IPS-18c (cell line): ENCODE results near the gene EPHB2.

Experiments
- H3K4me3 ChIP-seq: 2 replicates; pipeline ENCODE4 v1.7.0; 2013; ENCODE audit warnings: low read depth, mild to moderate bottlenecking, low read length, moderate library complexity; ENCODE audit not compliant: insufficient read depth
- H3K9me3 ChIP-seq: one replicate; pipeline ENCODE4 v1.6.1; 2013; ENCODE audit warnings: mild to moderate bottlenecking, low read length, moderate library complexity; ENCODE audit not compliant: control insufficient read depth, insufficient read depth

EPHB2 gene

DNA sequence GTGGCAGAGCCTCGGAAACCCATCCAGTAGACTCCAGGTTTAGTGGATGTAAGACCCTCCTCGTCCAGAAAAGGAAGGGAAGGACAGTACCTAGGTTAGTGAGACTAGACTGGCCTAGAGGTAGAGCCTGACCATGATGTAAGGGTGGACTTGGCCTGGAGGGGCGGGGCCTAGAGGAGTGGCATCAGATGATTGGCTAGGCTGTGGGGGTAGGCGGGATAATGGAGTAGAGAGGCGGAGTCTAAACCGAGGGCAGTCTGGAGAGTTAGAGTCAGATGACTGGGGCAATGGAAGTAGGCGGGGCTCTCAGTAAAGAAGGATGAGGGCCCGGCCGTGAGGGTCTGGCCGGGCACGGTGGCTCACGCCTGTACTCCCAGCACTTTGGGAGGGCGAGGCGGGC lies 70.1 kb downstream of the EPHB2 start:
- Histone ChIP-seq H3K4me3 (no peak overlapping the region), H3K9me3 (no peaks in the 10 kb centered on the region)

DNA sequence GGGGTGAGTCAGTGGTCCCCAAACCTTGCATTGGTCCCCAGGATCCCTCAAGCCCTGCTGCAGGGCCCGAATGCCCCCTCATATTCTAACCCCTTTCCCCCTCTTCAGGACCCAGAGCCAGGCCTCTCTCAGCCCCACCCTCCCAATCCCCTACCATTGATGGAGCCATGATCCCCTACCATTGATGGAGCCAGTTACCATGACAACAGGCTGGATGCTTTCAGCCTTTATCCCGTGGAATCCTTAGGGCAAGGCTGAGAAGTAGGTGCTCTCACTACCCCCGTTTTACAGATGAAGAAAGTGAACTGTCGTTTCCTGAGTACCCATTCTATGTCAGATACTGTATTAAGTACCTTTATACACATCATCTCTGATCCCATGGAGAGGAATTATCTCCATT lies 70.8 kb downstream of the EPHB2 start:
- Histone ChIP-seq H3K9me3 (no peaks in the 10 kb centered on the region), H3K4me3 (no peak overlapping the region)

DNA sequence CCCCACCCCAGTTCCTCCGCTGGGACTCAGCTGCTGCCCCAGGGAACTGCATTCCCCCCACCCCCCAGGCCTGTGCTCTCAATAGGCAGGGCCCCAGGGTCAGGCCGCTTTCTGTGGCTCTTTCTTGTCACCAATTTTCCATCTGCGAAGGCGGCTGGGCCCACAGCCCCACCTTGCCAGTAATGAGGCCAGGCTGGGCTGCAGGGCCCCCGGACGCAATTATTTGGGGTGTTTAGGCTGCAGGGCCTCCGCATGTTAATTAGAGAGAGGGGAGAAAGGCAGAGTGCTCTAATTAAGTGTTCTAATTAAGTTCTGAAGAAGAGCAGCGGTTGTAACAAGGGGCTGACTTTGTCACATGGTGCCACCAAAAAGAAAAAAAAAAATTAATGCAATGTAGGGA lies 71.8 kb downstream of the EPHB2 start:
- no peaks in the 10 kb centered on the region for H3K9me3 ChIP-seq
- H3K4me3 ChIP-seq: no peak overlapping the region

DNA sequence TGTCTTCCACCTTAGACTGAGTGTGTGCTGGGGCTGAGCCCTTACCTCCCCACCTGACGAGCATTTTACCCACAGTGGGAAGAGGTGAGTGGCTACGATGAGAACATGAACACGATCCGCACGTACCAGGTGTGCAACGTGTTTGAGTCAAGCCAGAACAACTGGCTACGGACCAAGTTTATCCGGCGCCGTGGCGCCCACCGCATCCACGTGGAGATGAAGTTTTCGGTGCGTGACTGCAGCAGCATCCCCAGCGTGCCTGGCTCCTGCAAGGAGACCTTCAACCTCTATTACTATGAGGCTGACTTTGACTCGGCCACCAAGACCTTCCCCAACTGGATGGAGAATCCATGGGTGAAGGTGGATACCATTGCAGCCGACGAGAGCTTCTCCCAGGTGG lies 73.7 kb downstream of the EPHB2 start:
- Histone ChIP-seq H3K4me3 (no peak overlapping the region), H3K9me3 (no peaks in the 10 kb centered on the region)

DNA sequence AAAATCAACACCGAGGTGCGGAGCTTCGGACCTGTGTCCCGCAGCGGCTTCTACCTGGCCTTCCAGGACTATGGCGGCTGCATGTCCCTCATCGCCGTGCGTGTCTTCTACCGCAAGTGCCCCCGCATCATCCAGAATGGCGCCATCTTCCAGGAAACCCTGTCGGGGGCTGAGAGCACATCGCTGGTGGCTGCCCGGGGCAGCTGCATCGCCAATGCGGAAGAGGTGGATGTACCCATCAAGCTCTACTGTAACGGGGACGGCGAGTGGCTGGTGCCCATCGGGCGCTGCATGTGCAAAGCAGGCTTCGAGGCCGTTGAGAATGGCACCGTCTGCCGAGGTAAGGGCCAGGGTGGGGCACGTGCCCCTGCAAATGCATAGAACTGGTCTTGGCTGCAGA lies 74.1 kb downstream of the EPHB2 start:
- Histone ChIP-seq H3K9me3 (no peaks in the 10 kb centered on the region), H3K4me3 (no peak overlapping the region)

DNA sequence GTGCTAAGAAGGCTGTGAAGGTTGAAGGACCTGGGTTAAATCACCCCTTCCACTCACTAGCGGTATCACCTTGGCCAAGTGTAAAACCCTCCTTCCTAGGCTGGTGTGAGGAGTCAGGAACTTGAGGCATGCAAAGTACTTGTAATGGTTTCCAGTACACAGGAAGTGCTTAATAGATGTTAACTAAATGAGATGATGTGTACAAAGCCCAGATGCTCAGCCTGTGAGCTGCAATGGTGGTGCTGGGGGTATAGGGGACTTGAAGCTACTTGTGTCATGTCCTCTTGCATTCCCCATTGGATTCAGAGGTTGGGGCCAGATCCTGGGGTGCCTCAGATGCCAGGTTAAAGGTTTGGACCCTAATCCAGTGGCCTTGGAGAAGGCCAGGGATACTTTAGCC lies 75.5 kb downstream of the EPHB2 start:
- no peak overlapping the region for H3K4me3 ChIP-seq
- H3K9me3 ChIP-seq: peaks cover 3% of the 10 kb centered on the region

DNA sequence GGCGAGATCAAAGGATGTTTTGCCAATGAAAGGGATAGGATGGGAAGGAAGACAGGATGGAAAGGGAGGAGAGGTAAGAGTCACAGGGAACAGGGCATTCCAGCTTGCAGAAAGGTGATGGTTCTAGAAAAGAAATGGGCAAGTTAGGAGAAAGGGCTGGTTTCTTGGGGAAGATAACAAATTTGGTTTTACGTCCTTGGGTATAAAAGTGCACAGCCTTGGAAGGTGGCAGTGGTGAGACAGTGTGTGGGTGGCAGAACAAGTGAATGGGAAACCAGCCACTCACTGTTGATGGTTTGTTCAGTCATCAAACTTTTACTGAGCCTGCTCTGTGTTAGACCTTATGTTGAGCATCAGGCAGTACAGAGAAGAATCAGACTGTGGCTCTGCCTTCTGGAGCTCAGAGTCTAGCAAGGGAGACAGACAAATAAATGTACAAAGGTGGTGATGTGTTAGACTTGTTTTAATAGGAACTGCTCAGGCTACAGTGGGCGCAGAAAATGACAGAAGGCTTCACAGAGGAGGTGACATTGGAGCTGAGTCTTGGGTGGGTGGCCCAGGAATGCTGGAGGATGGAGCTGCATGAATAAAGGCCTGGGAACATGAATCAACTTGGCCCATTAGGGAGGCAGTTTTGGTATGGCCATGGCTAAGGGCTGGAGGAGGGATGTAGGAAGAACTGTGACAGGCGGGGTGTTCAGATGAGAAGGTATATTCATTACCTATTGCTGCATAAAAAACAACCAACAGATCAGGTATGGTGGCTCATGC lies 76.3 kb downstream of the EPHB2 start:
- Histone ChIP-seq H3K4me3 (no peak overlapping the region), H3K9me3 (peaks cover 3% of the 10 kb centered on the region)

DNA sequence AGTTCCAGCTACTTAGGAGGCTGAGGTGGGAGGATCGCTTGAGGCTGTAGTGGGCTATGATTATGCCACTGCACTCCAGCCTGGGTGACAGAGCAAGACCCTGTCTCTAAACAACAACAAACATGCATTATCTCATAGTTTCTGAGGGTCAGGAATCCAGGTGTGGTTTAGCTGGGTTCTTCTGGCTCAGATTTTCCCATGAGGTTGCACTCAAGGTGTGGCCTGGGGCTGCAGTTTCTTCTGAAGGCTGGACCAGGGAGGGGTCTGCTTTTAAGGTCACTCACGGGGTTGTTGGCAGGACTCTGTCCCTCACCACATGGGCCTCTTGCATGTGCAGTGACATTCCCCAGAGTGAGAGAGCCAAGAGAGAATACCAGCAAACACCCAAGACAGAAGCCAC lies 77.0 kb downstream of the EPHB2 start:
- Histone ChIP-seq H3K4me3 (no peak overlapping the region), H3K9me3 (peaks cover 3% of the 10 kb centered on the region)

DNA sequence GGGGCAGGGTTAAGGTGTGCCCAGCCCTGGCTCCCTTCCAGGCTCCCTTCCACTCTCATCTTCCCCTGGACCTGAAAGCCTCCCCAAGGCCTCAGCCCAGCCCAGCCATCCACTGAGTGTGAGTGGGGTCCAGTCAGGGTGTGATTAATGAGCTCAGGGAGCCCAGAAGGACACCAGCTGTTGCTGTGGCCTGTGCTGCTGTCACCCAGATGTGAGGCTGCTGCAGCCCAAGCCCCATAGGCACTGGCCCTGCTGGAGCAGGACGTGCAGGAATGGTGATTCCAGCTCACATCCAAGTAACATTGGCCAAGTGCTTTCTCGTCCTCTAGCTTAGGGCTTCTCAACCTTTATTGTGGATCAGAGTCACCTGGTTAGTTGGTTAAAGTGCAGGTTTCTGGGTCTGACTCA lies 77.6 kb downstream of the EPHB2 start:
- Histone ChIP-seq H3K4me3 (no peak overlapping the region), H3K9me3 (peaks cover 3% of the 10 kb centered on the region)

DNA sequence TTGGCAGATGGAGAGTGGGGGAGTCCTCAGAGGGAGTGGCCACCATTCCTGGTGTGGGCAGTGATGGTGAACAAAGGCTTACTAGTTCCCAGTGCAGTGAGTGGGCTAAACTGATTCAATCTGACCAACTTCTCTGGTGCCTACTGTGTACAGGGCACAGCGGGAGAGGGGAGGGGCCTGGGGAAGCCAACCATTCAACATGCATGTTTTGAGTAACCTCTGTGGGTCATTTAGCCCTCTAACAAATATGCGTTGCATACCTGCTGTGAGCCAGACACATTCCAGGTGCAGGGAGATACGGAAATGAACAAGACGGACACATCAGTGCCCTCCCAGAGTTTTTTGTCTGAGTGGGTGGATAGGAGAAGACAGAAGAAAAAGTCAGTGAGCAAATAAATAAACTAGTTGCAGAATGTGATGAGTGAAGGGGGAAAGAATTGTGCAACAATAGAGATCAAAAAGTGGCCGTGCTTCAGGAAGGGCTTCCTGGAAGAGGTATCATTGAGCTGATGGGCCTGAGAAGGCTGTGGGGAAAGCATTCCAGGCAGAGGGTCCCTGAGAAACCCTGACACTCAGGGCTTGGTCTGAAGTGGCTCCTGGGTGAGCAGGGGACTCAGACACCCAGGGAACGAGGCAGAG lies 78.8 kb downstream of the EPHB2 start:
- Histone ChIP-seq H3K9me3 (peaks cover 3% of the 10 kb centered on the region), H3K4me3 (no peak overlapping the region)

DNA sequence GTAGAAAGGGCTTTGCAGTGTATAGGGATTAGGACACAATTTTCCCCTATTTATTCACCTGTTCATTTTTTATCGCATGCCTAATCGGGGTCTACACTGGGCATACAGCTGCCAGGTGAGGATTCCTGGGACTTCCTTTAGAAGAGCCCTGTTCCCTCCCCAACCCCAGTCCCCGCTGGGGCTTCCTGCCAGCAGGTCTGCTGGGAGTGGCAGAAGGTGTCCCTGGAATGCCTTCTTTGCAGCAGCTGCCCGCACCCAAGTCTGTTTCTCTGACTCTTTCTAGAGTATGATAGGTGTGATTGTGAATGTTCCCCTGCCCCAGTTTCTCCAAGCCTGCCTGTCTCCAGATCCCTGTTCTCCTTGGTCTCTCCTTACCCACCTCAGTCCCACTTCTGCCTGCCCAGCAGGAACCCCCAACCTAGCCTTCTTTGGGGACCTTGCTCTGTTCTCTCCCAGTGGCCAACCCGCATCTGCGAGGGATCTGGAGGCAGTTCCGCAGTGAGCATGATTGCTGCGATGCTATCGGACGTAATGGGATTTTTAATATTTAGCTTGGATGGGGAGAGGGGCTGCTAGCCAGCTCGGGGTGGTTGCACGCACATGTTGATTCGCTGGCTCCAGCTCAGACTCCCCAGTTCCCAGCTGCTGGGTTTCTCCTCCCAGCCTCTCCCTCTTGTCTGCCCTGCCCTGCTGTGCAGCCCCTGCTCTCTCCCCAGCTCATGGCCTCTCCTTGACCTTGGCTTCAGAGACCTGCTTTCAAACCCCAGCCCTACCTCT lies 79.8 kb downstream of the EPHB2 start:
- Histone ChIP-seq H3K4me3 (no peak overlapping the region), H3K9me3 (peaks cover 3% of the 10 kb centered on the region)

DNA sequence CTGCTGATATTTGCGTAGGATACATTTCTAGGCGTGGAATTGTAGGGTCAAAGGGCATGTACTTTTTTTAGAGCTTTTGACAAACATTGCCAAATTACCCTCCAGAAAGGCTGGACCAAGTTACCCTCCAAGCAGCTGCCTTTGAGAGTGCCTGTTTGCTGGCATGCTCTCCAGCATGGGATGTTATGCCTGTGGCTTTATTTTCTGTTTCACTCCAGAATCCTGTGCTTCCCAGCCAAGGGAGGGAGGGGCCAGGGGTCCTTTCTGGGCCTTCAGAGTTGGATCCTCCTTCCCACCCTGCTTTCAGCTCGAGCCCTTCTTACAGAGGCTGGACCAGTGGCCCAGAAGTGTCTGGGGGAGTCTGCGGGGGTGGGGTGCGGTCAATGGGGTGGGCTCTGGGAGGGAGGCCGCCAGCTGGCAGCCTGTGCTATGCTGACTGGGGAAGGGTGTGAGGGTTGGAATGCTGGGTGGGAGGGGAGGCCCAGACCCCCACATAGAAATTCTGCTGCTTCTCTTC lies 81.2 kb downstream of the EPHB2 start:
- Histone ChIP-seq H3K4me3 (no peak overlapping the region), H3K9me3 (peaks cover 3% of the 10 kb centered on the region)

DNA sequence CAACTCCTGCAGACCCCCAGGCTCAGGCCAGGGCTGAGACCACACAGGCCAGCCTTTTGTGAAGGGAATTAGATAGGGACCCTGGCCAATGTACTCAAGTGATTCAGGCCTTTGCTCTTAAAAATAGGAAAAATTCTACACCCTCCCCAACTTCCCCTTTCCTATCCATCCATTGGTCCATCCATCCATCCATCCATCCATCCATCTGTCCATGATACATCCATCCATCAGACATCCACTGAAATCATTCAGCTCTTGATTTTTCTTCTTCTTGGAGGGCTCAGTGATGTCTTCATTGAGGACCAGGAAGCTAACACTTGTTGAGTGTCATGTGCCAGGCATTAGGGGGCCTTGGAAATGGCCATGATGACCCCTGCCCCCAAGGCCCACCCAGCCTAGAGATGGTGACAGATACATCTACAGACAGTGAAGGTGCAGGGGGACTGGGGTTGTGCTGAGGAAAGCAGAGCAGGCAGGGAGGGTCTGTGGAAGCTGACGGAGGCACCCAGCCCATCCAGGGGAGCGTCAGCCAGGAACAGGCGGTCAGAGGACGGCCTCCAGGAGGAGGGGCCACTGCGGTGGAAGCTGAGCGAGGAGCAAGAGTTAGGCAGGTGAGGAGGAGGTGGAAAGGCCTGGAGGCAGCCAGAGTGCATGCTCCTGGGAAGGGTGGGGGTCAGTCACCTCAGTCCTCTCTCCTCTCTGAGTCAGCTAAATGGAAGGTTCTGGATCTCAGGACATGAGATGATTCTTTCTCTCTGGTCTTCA lies 81.9 kb downstream of the EPHB2 start:
- H3K4me3 ChIP-seq: no peak overlapping the region
- H3K9me3 ChIP-seq: peaks cover 3% of the 10 kb centered on the region

DNA sequence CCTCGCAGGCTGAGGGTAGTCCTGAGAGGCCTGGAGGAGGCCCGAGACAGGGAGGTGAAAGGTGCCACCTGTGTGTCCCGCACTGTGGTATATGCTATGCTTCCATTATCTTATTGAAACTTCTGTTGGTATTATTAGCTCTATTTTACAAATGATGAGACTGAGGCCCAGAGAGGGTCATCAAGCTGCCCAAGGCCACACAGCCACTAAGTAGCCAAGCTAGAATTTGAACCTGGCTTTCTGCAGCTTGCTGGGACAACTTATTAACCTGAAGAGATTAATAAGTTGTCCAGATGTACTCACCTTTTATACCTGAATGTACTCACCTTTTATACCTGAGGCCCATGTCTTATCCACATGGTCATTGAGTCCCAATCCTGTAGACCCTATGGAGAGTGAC lies 83.0 kb downstream of the EPHB2 start:
- Histone ChIP-seq H3K4me3 (no peak overlapping the region), H3K9me3 (peaks cover 3% of the 10 kb centered on the region)

DNA sequence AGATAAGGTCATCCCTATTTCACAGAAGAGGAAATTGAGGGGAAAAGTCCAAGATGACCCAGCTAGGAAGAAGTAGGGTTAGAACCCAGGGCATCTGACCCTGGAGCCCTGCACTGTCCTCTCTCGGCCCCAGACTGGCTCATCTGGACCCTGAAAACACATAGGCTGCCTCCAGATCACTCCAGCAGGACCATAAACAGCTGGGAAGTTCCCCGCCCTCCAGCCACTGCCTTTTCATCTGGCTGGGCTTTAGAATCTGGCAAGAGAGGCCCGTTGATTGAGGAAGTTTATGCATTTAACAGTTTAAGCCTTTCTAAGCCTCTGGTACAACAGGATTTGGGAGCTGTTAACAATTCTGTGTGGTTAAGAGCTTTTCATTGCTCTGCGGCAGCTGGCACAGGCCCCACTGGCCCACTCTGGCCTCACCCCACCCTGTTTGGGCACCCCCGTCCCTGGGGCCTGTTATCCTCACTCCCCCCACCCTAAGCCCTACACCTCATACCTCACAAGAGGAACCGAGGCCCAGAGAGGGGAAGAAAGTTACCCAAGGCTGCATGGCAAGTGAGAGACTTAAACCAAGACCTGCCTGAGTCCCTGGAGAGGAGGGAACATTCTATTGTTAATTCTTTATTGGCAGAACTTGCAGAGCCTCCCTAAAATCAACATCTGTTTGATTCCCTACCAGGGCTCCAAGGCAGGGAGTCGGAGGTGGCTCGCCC lies 84.2 kb downstream of the EPHB2 start:
- no peak overlapping the region for H3K4me3 ChIP-seq

DNA sequence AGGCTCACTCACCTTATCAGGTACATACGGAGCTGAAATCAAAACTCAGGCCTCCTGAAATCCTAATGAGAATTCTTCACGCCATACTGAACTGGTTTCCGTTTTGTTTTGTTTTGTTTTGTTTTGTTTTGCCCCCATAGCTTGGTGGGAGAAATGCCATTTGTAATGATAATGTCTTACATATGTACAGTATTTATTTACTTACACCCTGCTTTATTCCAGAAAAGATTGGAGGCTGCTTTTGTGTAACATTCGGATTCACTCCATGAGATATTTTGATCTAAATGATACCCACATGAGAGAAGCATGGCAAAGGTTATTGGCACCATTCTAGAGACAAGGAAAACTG lies 84.7 kb downstream of the EPHB2 start:
- Histone ChIP-seq H3K4me3 (no peak overlapping the region), H3K9me3 (peaks cover 3% of the 10 kb centered on the region)

More for the DNA sequence above, 84.2 kb downstream of the EPHB2 start:
- peaks cover 3% of the 10 kb centered on the region for H3K9me3 ChIP-seq

DNA sequence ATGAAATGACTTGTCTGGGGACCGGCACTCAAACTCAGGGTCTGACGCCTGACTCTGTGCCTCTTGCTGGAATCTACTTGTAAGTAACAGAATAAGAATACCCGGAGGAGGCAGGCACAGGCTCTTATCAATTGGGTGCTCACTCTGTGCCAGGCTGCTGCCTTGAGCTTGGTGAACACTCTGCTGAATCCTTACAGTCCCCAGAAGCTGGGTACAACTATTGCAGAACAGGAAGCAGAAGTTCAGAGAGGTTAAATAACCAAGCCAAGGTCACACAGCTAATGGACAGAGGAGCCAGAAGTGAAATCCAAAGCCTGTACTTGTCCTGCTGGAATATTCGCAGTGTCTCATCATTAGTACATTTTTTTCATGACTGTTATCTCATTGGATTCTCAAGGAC lies 86.0 kb downstream of the EPHB2 start:
- no peaks in the 10 kb centered on the region for H3K9me3 ChIP-seq

More for the DNA sequence above, 86.0 kb downstream of the EPHB2 start:
- no peak overlapping the region for H3K4me3 ChIP-seq
